ENCODE results near the gene CHKA. TPM values are rescaled to one million over a fixed set of nuclear protein-coding genes. Genes with fewer than 3 reads are reported as not detected.

The CHKA gene
- total and polyA plus RNA-seq, 2 of the 4 experiments (the other 2 are of a cell fraction) = 4.5 to 8.4 TPM

- no peak overlapping the region for H2BK120ac ChIP-seq (ENCODE audit: low read depth, low read length)
- H4K91ac ChIP-seq (ENCODE audit: insufficient read depth, low read depth, low read length) = no peak overlapping the region
- no peaks in the 10 kb centered on the region for H3K9me1 ChIP-seq (ENCODE audit: insufficient read depth, low read length)
- no peak overlapping the region for H2AFZ ChIP-seq (replicated peaks; ENCODE audit: low read length, poor library complexity)
- H3K56ac ChIP-seq (ENCODE audit: extremely low read depth, insufficient read depth, low read length) = no peak overlapping the region
- intact Hi-C loops (cut with micrococcal nuclease) = no loop called here
- no peak overlapping the region for H2BK20ac ChIP-seq (ENCODE audit: low read depth, low read length)
- TF ChIP-seq BHLHE40 (IDR thresholded peaks at IDR 0.05; ENCODE audit: low read depth, low read length) = no peak
- no peak for TF ChIP-seq CEBPB (IDR thresholded peaks at IDR 0.05; ENCODE audit: low read depth, low read length)
- TF ChIP-seq CTCF (conservative IDR thresholded peaks at IDR 0.05; ENCODE audit: low read depth, low read length) = no peak
- no peak for TF ChIP-seq CHD1 (IDR thresholded peaks at IDR 0.05; ENCODE audit: low read depth, low read length)
- no peak for TF ChIP-seq POLR2A (IDR thresholded peaks at IDR 0.05; ENCODE audit: low read depth, low read length)
- ChIA-PET POLR2A (ENCODE audit: unreplicated experiment) (no interaction called here), CTCF (interaction anchor here (0.6 kb wide), 1 partner anchor 40 kb away, joined by 5 read pairs; no protein-coding TSS in a partner anchor)
- in situ Hi-C loops (cut with MboI; ENCODE audit: low sequenced_read_pairs) = no loop called here
- DNase-seq (no peak), ATAC-seq (ENCODE audit: low read depth) (no peak)
- H3K23ac ChIP-seq (ENCODE audit: low read depth, low read length) = no peak overlapping the region
- H3K79me1 ChIP-seq (ENCODE audit: low read depth in 1 of 2, low read length in 2 of 2) = no peaks in the 10 kb centered on the region
- peaks cover 6% of the 10 kb centered on the region; the same call in 1 of the 2 replicates for H3K27me3 ChIP-seq (ENCODE audit: control insufficient read depth, insufficient read depth, low read length)
- H4K8ac ChIP-seq (ENCODE audit: low read depth in 2 of 2, low read length in 2 of 2) = no peak overlapping the region
- H3K9me3 ChIP-seq (ENCODE audit: control insufficient read depth, insufficient read depth, low read length) = peaks cover 4% of the 10 kb centered on the region
- H3K9ac ChIP-seq (ENCODE audit: low read depth, low read length) = no peak overlapping the region
- H3K18ac ChIP-seq (ENCODE audit: low read depth, low read length) = no peak overlapping the region
- H4K5ac ChIP-seq (ENCODE audit: low read depth, low read length) = no peak overlapping the region
- no peak overlapping the region for H2BK15ac ChIP-seq (ENCODE audit: low read depth, low read length)
- no peak overlapping the region for H2AK5ac ChIP-seq (ENCODE audit: low read depth, low read length)
- no peaks in the 10 kb centered on the region for H3K36me3 ChIP-seq (ENCODE audit: control insufficient read depth, insufficient read depth, low read length)
- WGBS, 2 experiments (ENCODE audit: extremely low coverage in 2 of 2, insufficient read length in 1 of 2) = no CpG with 5 or more reads among the region's 5 CpGs
- H2AK9ac ChIP-seq (replicated peaks; ENCODE audit: low read depth, low read length, poor library complexity) = no peak overlapping the region
- dilution Hi-C loops (cut with HindIII; ENCODE audit: low sequenced_read_pairs, unreplicated experiment) = no loop called here
- no peak overlapping the region for H3K4me2 ChIP-seq (ENCODE audit: low read depth, low read length)
- H3K4me3 ChIP-seq (ENCODE audit: insufficient read depth, low read depth, low read length) = no peak overlapping the region
- no peaks in the 10 kb centered on the region for H4K20me1 ChIP-seq (ENCODE audit: insufficient read depth, low read length)
- no peak overlapping the region for H3K4ac ChIP-seq (ENCODE audit: low read depth, low read length)
- H3K4me1 ChIP-seq (ENCODE audit: control insufficient read depth, insufficient read depth, low read length) = no peaks in the 10 kb centered on the region
- H3K27ac ChIP-seq (ENCODE audit: insufficient read depth, low read length) = no peak overlapping the region
- no peak overlapping the region for H3K14ac ChIP-seq (replicated peaks; ENCODE audit: low read depth, low read length)
- BruUV-seq (replicated peaks) = no TSS peak
- no peak overlapping the region for H2BK5ac ChIP-seq (ENCODE audit: low read depth, low read length, poor library complexity, severe bottlenecking)
These were observed 16.6 kb upstream of the CHKA start for GRCh38 chr11:68137833-68138232.

Measured in IMR-90 (cell line).